GM18519 (cell line): ENCODE measurements around the gene PUM1.

Experiments used
- ATAC-seq: cut with Tn5 transposase; IDR thresholded peaks from one replicate; pipeline ENCODE4 v1.9.1; 2021; ENCODE audit warnings: mild to moderate bottlenecking, moderate library complexity; ENCODE audit not compliant: unreplicated experiment, low FRiP score

Gene PUM1

DNA sequence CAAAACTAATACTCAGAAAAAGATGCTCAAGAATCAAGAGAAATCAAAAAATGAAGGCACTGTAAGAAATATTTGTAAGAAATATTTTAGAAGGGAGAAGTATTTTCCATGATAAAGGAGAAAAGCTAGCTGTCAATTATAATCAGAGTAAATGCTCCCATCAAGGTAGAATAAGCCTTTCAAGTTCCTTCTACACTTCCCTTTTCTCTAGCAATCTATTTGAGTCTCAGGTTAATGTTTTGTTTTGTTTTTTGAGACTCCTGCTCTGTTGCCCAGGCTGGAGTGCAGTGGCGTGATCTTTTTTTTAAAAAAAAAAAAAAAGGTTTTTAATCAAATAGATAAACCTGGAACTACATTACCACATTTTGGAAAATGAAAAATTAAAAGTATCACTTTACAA lies 33.3 kb downstream of the PUM1 start:
- ATAC-seq: no peak

- ATAC-seq: no peak
Measured at GRCh38 chr1:31031330-31032143, 34.0 kb downstream of the PUM1 start.

DNA sequence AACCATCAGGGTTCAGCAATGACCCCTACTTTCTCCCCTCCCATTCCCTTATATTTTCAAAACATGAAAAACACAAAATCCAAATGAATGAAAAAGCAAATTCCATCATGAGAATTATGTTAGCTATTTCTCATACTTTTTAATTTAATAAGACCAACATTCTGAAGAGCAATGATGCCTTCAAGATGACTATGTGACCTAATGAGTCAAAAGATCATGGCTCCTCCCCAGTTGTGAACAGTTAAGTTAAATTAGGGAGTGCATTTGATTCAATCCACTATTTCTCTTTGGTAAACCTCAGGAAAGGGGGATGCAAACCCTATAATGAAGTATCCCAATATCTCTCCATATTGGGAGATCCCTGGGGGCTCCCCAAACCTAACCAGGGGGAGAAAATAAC lies 36.5 kb downstream of the PUM1 start:
- ATAC-seq: no peak

DNA sequence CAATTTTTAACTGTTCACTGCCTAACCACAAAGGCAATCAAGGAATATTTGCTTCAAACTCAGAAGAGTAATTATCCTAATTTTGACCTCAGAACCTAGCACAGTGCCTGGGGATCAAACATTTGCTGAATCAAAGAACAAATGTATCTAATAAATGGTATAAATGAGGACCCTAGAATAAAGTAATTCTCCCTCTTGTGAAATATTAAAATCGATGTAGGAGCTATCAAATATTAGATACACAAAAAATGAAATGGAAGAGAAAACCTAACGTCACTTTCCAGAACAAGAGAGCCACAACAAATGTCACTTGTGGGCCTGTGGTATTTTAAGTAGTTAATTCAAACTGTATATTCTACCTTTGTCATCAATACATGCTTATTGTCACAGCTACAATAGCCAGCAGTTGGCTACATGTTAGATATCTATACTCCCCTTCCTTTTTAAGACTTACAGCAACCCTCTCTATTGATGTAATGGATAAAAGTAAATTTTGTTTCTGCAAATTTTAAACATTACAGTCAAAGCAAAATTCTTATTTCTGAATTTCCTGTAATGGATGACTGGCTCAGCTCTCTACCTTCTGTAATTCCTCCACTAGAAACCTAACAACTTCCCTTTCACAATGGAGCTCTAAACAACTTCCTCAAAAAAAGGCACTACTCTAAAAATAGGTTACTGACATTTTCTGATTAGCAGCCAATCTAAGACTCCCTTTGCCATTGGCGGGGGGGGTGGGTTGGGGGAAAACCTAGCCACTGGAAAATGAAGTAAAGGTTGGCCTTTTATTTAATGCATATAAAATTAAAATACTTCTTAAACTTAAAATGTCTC lies 37.6 kb downstream of the PUM1 start:
- ATAC-seq: no peak

DNA sequence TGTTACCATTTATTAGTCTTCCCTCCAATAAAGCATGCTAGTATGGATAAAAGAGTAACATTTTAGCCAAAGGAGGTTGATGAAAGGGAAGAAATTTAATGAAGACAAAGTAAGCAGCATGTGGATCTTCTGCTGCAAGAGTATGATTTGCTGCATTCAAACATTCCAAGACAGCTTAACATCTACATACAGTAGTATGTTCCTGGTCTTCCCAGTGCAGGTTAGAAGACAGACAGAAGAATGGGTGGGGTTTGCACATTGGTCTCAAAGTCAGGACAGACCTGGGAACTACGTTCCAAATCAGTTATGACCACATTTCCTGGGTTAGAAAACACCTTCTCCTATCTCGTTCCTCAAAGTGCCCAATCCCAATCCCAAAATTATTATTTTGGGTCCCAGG lies 43.3 kb downstream of the PUM1 start:
- no peak for ATAC-seq

- ATAC-seq: no peak
Measured at GRCh38 chr1:31020007-31020790, 45.3 kb downstream of the PUM1 start.

DNA sequence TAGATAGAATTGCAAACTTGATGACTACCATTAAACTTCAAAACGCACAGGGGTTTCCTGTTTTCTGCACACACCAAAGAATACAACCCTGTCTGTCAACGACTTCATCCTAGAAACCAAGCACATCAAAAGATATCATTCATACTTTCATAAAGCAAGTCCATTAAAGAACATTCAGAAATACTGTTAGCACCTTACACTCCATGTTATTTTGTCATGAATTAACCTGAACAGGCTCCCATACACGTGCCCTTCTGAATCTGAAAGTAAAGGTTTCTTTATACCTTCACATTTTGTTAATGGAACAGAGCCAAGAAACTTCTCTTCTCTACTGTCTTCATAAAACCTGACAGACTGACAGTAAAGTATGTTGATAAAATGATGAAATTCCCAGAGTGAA lies 46.1 kb downstream of the PUM1 start:
- no peak for ATAC-seq

DNA sequence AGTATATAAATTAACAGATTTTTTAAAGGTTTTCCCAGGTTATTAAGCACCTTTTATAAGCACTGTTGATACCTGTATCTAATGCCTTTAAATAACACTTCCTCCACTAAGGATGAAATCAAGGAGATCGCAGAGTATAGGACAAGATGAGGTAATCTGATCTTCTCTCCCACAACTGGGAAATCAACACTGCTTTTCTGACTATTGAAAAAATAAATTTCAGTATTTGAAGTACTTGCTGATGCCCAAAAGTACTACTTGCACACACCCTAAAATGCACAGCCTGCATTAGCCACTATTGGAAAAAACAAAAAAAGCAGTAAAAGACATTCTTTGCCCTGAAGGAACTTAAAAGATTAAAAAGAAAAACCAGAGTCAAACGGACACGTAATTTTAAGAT lies 48.6 kb downstream of the PUM1 start:
- no peak for ATAC-seq

DNA sequence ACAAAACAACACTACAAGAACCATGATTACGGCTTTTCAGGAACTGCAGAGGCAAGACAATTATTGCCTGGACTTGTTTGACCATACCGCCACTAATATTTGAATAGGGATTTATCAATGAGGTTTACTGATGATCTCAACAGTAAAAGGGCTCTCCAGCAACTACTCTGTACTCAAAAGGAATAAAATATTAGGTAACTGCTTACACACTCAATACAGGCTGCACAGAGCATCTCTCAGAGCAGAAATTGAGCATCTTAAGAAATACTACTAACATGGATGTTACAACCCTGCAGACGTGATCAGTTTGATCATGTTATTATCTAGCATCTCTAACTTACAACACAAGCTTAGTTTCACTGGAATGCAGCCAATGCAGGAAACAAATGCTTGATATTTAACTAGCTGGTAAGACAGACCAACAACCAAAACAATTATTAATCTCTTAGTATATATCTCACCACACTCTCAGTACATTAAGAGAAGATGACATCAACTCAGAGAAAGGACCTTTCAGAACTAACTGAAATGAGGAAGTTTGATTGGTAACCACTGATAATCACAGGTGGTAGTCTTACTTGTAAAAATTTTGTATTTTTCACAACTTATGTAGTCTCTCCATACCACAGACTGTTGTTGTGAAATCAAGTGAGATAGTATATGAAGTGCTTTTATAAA lies 52.2 kb downstream of the PUM1 start:
- ATAC-seq: no peak

GRCh38 chr1:31012210-31012924 lies 53.1 kb downstream of the PUM1 start:
- ATAC-seq: no peak

GRCh38 chr1:31011719-31012118 lies 53.8 kb downstream of the PUM1 start:
- ATAC-seq: no peak

DNA sequence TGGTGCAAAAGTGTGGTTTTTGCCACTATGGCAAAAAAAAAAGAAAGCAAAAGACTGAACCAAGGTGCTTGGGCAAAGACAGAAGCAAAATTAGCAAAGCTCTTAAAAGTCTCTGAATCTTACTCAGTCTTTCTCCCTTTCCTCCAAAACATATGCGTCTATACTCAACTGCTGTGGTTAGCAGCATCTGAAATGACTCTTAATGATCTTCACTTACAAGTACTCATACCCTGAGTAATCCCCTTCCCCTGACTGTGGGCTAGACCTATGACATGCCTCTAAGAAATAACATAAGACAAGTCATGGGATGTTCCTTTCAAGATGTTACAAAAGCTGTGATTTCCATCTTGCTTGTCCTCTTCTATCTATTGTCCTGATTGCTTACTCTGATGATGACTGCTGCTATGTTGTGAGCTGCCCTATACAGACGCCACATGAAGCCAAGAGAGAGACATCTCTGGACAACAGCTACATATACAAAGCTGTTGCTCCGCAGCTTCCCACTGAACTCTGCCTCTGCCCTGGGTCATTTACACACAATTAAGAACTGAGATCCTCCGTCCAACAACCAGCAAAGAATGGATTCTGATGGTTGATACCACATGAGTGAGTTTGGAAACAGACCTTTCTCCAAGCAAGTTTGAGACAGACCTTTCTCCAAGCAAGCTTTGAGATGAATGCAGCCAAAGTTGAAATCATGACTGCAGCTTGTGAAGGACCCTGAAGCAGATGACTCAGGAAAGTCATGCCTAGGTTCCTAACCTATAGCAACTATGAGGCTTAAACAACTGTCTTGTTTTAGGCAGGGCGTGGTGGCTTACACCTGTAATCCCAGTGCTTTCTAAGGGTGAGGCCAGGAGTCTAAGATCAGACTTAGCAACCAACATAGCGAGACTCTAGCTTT lies 55.2 kb downstream of the PUM1 start:
- peak; percentile 45 for ATAC-seq

- no peak for ATAC-seq
Measured at GRCh38 chr1:31007462-31007991, 58.0 kb downstream of the PUM1 start.

GRCh38 chr1:31006747-31007146 lies 58.8 kb downstream of the PUM1 start:
- no peak for ATAC-seq

DNA sequence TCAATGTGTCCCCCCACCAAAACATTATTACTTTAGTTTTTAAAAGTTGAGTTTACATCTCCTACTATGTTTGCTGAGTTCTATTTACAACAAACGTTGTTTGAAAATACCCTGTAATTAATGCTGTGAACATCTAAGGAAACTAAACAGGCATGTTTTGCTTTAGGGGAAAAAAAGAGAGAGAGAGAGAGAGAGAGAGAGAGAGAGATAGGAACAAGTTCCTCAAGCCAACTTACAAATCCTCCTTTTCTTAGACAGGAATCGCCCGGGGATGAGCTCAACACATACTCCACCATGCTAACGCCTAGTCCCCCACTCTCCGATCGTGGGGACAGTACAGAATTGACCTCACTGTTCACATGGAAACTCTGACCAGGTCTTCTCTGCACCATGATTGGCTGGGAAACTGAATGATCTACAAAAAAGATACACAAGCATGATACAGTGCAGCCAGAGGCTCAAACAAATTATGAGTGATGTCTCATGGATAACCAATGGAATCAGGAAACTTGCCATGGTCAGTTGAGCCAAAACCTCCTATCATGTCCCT lies 59.8 kb downstream of the PUM1 start:
- ATAC-seq: no peak

GRCh38 chr1:31005198-31005597 lies 60.3 kb downstream of the PUM1 start:
- no peak for ATAC-seq

- no peak for ATAC-seq
Measured at GRCh38 chr1:31004231-31004621, 61.3 kb downstream of the PUM1 start.

DNA sequence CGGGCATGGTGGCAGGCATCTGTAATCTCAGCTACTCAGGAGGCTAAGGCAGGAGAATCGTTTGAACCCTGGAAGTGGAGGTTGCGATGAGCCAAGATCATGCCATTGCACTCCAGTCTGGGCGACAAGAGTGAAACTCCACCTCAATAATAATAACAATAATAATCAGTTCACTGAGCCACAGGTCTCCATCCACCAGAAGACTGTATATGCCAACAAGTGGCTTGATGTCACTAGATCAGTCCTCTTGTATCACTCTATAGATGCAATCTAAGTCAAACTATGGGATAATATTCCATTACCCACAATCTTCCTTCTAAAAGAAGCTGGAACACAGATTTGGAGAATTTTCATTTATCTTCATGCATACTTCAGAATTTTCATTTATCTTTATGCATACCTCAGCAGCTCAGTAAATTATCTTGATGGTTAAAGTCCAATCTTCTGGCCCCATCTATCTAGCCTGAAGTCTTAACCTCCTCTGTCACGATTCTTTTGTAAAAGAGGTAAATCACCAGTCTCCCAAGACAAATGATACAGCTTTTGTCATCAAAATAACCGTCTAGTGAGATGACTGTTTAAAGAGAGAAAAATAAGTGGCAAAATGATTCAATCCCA lies 61.8 kb downstream of the PUM1 start:
- no peak for ATAC-seq
